WI38 (cell line): ENCODE results near the gene GAPDH.

Experiments
- H3K4me3 ChIP-seq: 2 replicates; pipeline ENCODE4 v1.5.1; 2011; ENCODE audit warnings: low read depth, mild to moderate bottlenecking, control low read depth, low read length
- CTCF ChIP-seq: IDR thresholded peaks from 2 replicates; pipeline ENCODE4 v1.5.1; 2012; ENCODE audit warnings: low read depth, mild to moderate bottlenecking, control low read depth, low read length

GAPDH gene

GRCh38 chr12:6548556-6548955, 14.2 kb downstream of the GAPDH start:
- no peak for TF ChIP-seq CTCF
- peak overlapping the region; percentile 66 for H3K4me3 ChIP-seq

DNA sequence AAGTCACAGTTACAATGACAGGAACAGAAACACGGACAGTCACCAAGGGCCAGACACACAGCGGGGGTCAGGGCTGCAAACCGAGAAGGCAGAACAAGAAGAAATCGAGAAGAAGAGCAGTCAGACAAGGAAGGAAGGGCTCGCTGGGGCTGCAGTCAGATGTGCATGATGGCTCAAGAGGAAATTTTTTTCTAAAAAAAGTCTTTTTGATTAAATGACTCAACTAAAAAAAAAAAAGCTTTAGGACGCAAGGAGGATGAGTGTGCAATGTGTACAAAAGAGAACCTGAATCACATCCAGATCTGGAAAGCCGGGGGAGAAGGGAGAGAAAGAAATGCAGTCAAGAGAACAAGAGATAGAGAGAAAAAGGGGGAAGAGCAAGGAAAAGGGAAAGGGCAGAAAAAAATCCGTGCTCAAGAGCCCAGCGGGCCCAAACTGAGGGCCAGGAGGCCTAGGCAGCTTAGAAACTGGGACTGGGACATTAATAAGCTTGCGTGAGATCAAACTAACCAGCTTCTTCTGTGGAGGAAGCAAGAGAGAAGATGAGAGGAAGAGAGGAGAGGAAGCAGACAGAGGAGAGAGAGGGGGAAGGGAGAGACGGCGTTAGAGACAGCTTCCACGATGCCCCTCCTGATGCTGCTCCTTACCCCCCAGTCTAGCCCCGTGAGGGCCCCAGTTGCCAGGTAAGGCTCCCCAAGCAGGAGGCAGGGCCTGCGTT, 14.8 kb downstream of the GAPDH start:
- TF ChIP-seq CTCF: no peak
- H3K4me3 ChIP-seq: peak overlapping the region; percentile 66

- no peak for TF ChIP-seq CTCF
- no peak overlapping the region for H3K4me3 ChIP-seq
Measured at GRCh38 chr12:6549684-6550151, 15.4 kb downstream of the GAPDH start.

DNA sequence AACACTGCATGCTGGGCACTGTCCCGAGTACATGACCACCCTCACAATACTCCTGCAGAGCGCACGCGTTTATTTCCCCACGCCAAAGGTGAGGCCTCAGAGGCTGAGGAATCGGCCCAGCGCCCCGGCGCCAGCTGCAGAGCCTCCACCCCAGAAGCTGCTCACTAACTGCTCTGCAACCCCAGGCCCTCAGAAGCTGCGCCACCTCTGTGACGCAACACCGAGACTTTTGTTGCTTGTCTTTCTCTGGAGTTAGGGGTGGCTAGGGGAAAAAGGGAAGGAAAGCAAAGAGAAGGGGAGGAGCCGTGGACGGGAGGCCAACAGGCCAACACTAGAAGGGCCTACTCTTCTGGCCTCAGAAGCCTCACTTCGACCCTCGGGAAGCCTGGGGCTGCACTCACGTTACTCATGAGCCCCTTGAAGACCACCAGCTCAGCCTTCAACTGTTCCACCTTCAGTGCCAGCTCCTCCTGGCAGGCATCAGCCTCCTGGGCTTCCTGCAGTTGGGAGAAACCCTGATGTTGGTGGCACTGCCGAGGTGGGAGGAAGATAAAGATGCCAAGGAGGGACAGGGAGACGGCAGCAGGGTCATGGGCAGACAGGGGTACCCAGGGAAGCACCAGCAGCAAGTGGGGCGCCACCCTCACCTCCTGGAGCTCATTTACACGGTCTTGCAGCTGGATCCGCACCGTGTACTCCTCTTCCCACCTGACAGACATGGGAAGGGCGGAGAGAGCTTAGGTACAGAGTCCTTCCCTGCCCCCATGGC, 16.2 kb downstream of the GAPDH start:
- TF ChIP-seq CTCF: no peak
- no peak overlapping the region for H3K4me3 ChIP-seq

GRCh38 chr12:6551063-6551461, 16.7 kb downstream of the GAPDH start:
- no peak for TF ChIP-seq CTCF
- no peak overlapping the region for H3K4me3 ChIP-seq

DNA sequence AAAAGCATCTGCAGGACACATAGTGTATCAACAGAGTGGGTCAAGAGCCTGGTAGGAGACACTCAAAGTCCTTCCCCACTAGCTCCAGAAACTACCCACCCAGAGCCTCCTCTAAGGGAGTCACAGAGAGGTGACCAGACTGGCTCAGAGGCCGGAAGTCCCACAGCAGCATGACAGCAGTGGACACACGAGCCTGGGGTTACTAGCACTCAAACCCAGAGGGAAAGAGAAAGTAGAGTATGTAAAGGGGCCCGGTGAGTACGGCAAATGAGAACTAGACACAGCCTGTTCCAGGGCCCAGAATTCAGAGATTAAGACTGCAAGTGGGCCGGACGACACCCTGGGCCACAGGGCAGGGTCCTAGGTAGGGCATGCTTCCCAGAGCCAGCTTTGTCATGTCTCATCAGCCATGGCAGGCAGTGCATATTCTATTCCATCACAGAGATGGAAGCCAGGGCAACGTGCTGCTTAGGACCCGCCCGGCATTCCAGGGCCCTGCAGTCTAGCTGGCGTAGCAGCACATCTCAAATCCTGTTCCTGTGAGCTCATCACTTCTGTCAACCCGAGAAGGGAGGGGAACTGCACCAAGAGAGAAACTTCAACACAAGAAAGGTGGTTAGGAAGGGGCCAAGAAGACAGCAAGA, 17.3 kb downstream of the GAPDH start:
- TF ChIP-seq CTCF: no peak
- peak overlapping the region; percentile 11; the same call in 1 of the 2 replicates for H3K4me3 ChIP-seq
